Ecto neural progenitor cell (in vitro differentiated cells): ENCODE measurements around the gene KRT23.
"Not testable (repeated sequence)": the region's sequence is repeated elsewhere in the genome, so short reads cannot be mapped to it uniquely, and the experiment has no call there.

ENCODE experiments used
- DNase-seq: peaks from one replicate; pipeline ENCODE4 v3.0.0-alpha.2; 2018; ENCODE audit warnings: low spot score

The KRT23 gene

GRCh38 chr17:40949418-40949817 is 12.0 kb upstream of the KRT23 start:
- DNase-seq, result no peak

GRCh38 chr17:40947929-40948328 is 10.5 kb upstream of the KRT23 start:
- no peak for DNase-seq

- no peak for DNase-seq
Measured at GRCh38 chr17:40945414-40945813, 8.0 kb upstream of the KRT23 start.

- DNase-seq, result no peak
Measured at GRCh38 chr17:40944531-40944930, 7.1 kb upstream of the KRT23 start.

- DNase-seq, result no peak
Measured at GRCh38 chr17:40942553-40942952, 5.1 kb upstream of the KRT23 start.

GRCh38 chr17:40940266-40940665 is 2.8 kb upstream of the KRT23 start:
- no peak for DNase-seq

- DNase-seq, result no peak
Measured at GRCh38 chr17:40938981-40939380, 1.5 kb upstream of the KRT23 start.

GRCh38 chr17:40936976-40937375 is 470 bp downstream of the KRT23 start:
- DNase-seq, result no peak

GRCh38 chr17:40936437-40936971 is 942 bp downstream of the KRT23 start:
- DNase-seq, result no peak

- DNase-seq, result no peak
Measured at GRCh38 chr17:40935624-40936023, 1.8 kb downstream of the KRT23 start.

- DNase-seq, result no peak
Measured at GRCh38 chr17:40932608-40933007, 4.8 kb downstream of the KRT23 start.

- no peak for DNase-seq
Measured at GRCh38 chr17:40931311-40931710, 6.1 kb downstream of the KRT23 start.

- DNase-seq, result no peak
Measured at GRCh38 chr17:40926341-40926740, 11.1 kb downstream of the KRT23 start.

GRCh38 chr17:40922239-40922638 is 15.2 kb downstream of the KRT23 start:
- DNase-seq, result no peak

GRCh38 chr17:40921026-40921425 is 16.4 kb downstream of the KRT23 start:
- no peak for DNase-seq

- DNase-seq, result not testable (repeated sequence)
Measured at GRCh38 chr17:40917116-40917515, 20.3 kb downstream of the KRT23 start.

- no peak for DNase-seq
Measured at GRCh38 chr17:40916366-40916765, 21.1 kb downstream of the KRT23 start.

- no peak for DNase-seq
Measured at GRCh38 chr17:40915721-40916256, 21.7 kb downstream of the KRT23 start.

- no peak for DNase-seq
Measured at GRCh38 chr17:40915199-40915661, 22.2 kb downstream of the KRT23 start.

- no peak for DNase-seq
Measured at GRCh38 chr17:40914075-40914855, 23.2 kb downstream of the KRT23 start.

GRCh38 chr17:40912486-40913210 is 24.8 kb downstream of the KRT23 start:
- DNase-seq, result no peak

- DNase-seq, result no peak
Measured at GRCh38 chr17:40910441-40910841, 27.0 kb downstream of the KRT23 start.

GRCh38 chr17:40909755-40910154 is 27.7 kb downstream of the KRT23 start:
- DNase-seq, result no peak
